GM23248 (cell line): ENCODE measurements around the gene STEAP3. TPM values are rescaled to one million over a fixed set of nuclear protein-coding genes. Genes with fewer than 3 reads are reported as not detected.

Experiments used
- DNase-seq: peaks from one replicate; pipeline ENCODE4 v3.0.0-alpha.2; 2015
- H2AFZ ChIP-seq: fragments of 200-600 bp; sonication (generic); 2 replicates; pipeline ENCODE4 v1.6.1; 2016; ENCODE audit warnings: antibody characterized with exemption
- H3F3A ChIP-seq: fragments of 200-600 bp; sonication (generic); 2 replicates; pipeline ENCODE4 v1.6.1; 2016; ENCODE audit warnings: mild to moderate bottlenecking, antibody characterized with exemption, mixed run types; ENCODE audit not compliant: insufficient read depth
- H3K27ac ChIP-seq: fragments of 200-600 bp; sonication (generic); 2 replicates; pipeline ENCODE4 v1.5.1; 2016; ENCODE audit warnings: mild to moderate bottlenecking
- H3K27me3 ChIP-seq: fragments of 200-600 bp; sonication (generic); replicated peaks from 2 replicates; pipeline ENCODE4 v1.6.1; 2016; ENCODE audit warnings: mild to moderate bottlenecking; ENCODE audit not compliant: insufficient read depth
- H3K36me3 ChIP-seq: fragments of 200-600 bp; sonication (generic); 2 replicates; pipeline ENCODE4 v1.6.1; 2016; ENCODE audit warnings: low read depth, mild to moderate bottlenecking
- H3K4me1 ChIP-seq: fragments of 200-600 bp; sonication (generic); 2 replicates; pipeline ENCODE4 v1.6.1; 2016; ENCODE audit warnings: mild to moderate bottlenecking; ENCODE audit not compliant: insufficient read depth
- H3K4me2 ChIP-seq: fragments of 200-600 bp; sonication (generic); one replicate; pipeline ENCODE4 v1.6.1; 2016; ENCODE audit warnings: mild to moderate bottlenecking; ENCODE audit not compliant: unreplicated experiment
- H3K4me3 ChIP-seq: fragments of 200-600 bp; sonication (generic); 2 replicates; pipeline ENCODE4 v1.5.1; 2016; ENCODE audit warnings: mild to moderate bottlenecking
- H3K79me2 ChIP-seq: fragments of 200-600 bp; sonication (generic); 2 replicates; pipeline ENCODE4 v1.6.1; 2016; ENCODE audit warnings: mild to moderate bottlenecking; ENCODE audit not compliant: insufficient read depth
- H3K9ac ChIP-seq: fragments of 200-600 bp; sonication (generic); 2 replicates; pipeline ENCODE4 v1.6.1; 2016; ENCODE audit warnings: mild to moderate bottlenecking
- H3K9me2 ChIP-seq: fragments of 200-600 bp; sonication (generic); 2 replicates; pipeline ENCODE4 v1.6.1; 2016; ENCODE audit warnings: mixed run types, mild to moderate bottlenecking, moderate library complexity; ENCODE audit not compliant: insufficient read depth
- H3K9me3 ChIP-seq: fragments of 200-600 bp; sonication (generic); one replicate; pipeline ENCODE4 v1.6.1; 2017; ENCODE audit warnings: low read depth
- H4K20me1 ChIP-seq: fragments of 200-600 bp; sonication (generic); 2 replicates; pipeline ENCODE4 v1.6.0; 2016; ENCODE audit not compliant: insufficient read depth
- EZH2 ChIP-seq: fragments of 200-600 bp; sonication (generic); IDR thresholded peaks from 2 replicates; pipeline ENCODE4 v1.6.1; 2018; ENCODE audit warnings: antibody characterized with exemption, mild to moderate bottlenecking; ENCODE audit not compliant: insufficient read depth, poor library complexity, severe bottlenecking
- EZH2phosphoT487 ChIP-seq: fragments of 200-600 bp; sonication (generic); IDR thresholded peaks from 2 replicates; pipeline ENCODE4 v1.6.1; 2018; ENCODE audit warnings: antibody characterized with exemption, moderate library complexity, mild to moderate bottlenecking, low read depth; ENCODE audit not compliant: insufficient read depth
- WGBS, 2 experiments: methylation state at CpG; one replicate each; pipeline ENCODE4 v1.1.6; 2015 to 2017; ENCODE audit warnings: low lambda C conversion rate in 2 of 2, low coverage in 1 of 2; ENCODE audit errors: missing lambda C conversion rate in 2 of 2; 5-methylcytosine and 5-hydroxymethylcytosine counted together
- in situ Hi-C: fragments of 300-500 bp; cut with MboI; formaldehyde crosslinking; loops from 2 replicates; pipeline ENCODE4 v1.15.0; 2020
- polyA plus RNA-seq: library from polyadenylated mRNA; unstranded; fragments of >200 nt; fragmentation: Nextera tagmentation; extraction: Ambion mirVana; gene quantifications from 2 replicates; pipeline ENCODE4 v1.2.1, GENCODE V29; 2016
- total RNA-seq: library from RNA; depleted of rRNA; stranded (reverse); fragments of >200 nt; shearing (Covaris generic); gene quantifications from 2 replicates; pipeline ENCODE4 v1.2.3, GENCODE V29; 2014

STEAP3 gene
- total and polyA plus RNA-seq, 2 experiments from 2014 or later: 29.5 to 31.3 TPM

DNA sequence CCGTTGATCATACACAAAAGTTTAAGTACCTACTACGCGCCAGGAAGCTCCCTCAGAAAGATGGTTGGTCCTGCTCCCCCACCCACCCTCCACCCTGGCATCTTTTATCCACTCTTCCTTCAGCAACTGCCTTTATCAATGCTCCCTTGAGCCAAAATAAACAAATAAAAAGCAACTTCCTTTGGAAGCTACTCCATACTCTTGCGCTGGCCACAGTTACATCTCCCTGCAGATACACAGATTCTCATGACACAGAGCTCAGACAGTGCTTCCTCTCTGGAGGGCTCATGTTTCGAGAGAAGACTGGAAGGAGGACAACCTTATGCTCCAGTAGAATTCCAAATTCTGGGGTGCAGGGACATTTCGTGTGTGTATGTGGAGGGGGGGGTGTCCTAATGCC, 3.8 kb upstream of the STEAP3 start:
- H3K9ac ChIP-seq: no peak overlapping the region
- in situ Hi-C loops: no loop called here
- H4K20me1 ChIP-seq: no peaks in the 10 kb centered on the region
- H2AFZ ChIP-seq: no peak overlapping the region
- H3K4me2 ChIP-seq: no peak overlapping the region
- H3K79me2 ChIP-seq: 0 out of 2 replicates have a peak, but pooled peaks cover 2% of the 10 kb centered on the region
- H3F3A ChIP-seq: no peaks in the 10 kb centered on the region
- no peak for DNase-seq
- 52 to 53% methylated on average over 6 of the region's 6 CpGs for WGBS, 2 experiments
- H3K36me3 ChIP-seq: no peaks in the 10 kb centered on the region
- H3K9me3 ChIP-seq: no peaks in the 10 kb centered on the region
- no peak overlapping the region for H3K4me3 ChIP-seq
- TF ChIP-seq EZH2phosphoT487 (no peak), EZH2 (no peak)
- no peaks in the 10 kb centered on the region for H3K9me2 ChIP-seq
- no peaks in the 10 kb centered on the region for H3K4me1 ChIP-seq
- no peak overlapping the region for H3K27ac ChIP-seq
- H3K27me3 ChIP-seq: no peaks in the 10 kb centered on the region

DNA sequence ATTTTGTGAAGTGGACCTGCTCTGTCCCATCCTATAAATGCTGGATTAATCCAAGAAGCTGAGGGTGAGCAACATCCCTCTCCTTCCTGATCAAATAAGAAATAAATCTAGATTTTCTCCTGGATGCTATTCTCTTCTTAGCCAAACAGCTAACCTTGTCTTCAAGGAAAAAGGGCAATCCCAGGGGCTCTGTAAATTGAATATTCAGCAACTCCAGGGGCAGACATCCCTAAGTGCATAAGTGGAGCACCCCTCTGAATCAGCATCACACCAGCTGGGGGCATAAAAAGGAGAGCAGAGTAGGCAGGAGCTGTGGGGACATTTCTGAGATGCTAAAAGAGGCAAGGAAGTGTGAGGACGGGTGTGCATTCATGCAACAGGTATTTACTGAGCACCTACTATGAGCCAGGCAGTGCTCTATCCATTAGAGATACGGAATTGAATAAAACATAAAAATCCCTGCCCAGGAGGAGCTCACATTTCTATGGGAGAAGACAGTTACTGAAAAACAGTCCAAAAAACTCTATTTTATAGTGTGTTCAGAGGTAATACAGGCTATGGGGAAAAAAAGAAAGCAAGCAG, 2.8 kb upstream of the STEAP3 start:
- Histone ChIP-seq H3K79me2 (0 out of 2 replicates have a peak, but pooled peaks cover 8% of the 10 kb centered on the region), H3K9me2 (no peaks in the 10 kb centered on the region), H3F3A (no peaks in the 10 kb centered on the region), H3K4me1 (no peaks in the 10 kb centered on the region), H3K27me3 (no peaks in the 10 kb centered on the region), H3K4me2 (no peak overlapping the region), H3K36me3 (no peaks in the 10 kb centered on the region), H3K27ac (no peak overlapping the region), H3K9ac (no peak overlapping the region), H3K9me3 (no peaks in the 10 kb centered on the region), H2AFZ (no peak overlapping the region), H4K20me1 (no peaks in the 10 kb centered on the region), H3K4me3 (no peak overlapping the region)
- in situ Hi-C loops: no loop called here
- TF ChIP-seq EZH2: no peak
- no peak for DNase-seq
- 83 to 85% methylated on average over 2 of the region's 2 CpGs for WGBS, 2 experiments

DNA sequence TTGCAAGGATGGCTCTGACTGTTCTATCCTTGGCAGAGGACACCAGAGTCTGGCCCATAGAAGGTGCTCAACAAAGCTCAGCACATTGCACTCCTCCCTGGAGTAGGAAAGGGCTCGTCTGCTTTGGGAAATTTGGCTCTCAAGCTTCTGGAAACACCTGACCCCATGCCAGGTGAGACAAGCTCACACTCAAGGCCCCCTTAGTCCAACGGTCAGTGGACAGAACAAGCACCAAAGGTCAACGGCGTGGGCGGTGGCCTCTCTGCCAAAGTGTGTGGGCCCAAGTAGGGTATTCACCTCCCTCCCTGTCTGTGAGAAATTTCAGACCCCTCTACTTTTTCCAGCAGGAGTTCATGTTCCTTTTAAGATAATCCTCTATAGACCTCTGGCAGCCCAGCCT, 2.0 kb upstream of the STEAP3 start:
- Histone ChIP-seq H3F3A (no peaks in the 10 kb centered on the region), H3K9me3 (no peaks in the 10 kb centered on the region), H4K20me1 (no peaks in the 10 kb centered on the region), H3K36me3 (no peaks in the 10 kb centered on the region), H3K4me2 (no peak overlapping the region), H3K27ac (no peak overlapping the region), H3K4me1 (no peaks in the 10 kb centered on the region), H3K9me2 (no peaks in the 10 kb centered on the region), H3K27me3 (no peaks in the 10 kb centered on the region), H3K4me3 (no peak overlapping the region), H3K9ac (no peak overlapping the region), H3K79me2 (0 out of 2 replicates have a peak, but pooled peaks cover 8% of the 10 kb centered on the region), H2AFZ (no peak overlapping the region)
- WGBS, 2 experiments: 68 to 70% methylated on average over 5 of the region's 5 CpGs
- in situ Hi-C loops: no loop called here
- TF ChIP-seq EZH2phosphoT487 (no peak), EZH2 (no peak)
- no peak for DNase-seq

GRCh38 chr2:119222213-119222612, 1.4 kb upstream of the STEAP3 start:
- no peaks in the 10 kb centered on the region for H3K9me2 ChIP-seq
- no peaks in the 10 kb centered on the region for H3K4me1 ChIP-seq
- no peak overlapping the region for H3K4me3 ChIP-seq
- no peaks in the 10 kb centered on the region for H3K9me3 ChIP-seq
- H2AFZ ChIP-seq: no peak overlapping the region
- in situ Hi-C loops: no loop called here
- DNase-seq: no peak
- H3K27me3 ChIP-seq: no peaks in the 10 kb centered on the region
- H3K4me2 ChIP-seq: no peak overlapping the region
- TF ChIP-seq EZH2phosphoT487: no peak
- no peak for TF ChIP-seq EZH2
- no peaks in the 10 kb centered on the region for H4K20me1 ChIP-seq
- H3K79me2 ChIP-seq: 0 out of 2 replicates have a peak, but pooled peaks cover 8% of the 10 kb centered on the region
- no peak overlapping the region for H3K27ac ChIP-seq
- H3K9ac ChIP-seq: no peak overlapping the region
- H3F3A ChIP-seq: no peaks in the 10 kb centered on the region
- no peaks in the 10 kb centered on the region for H3K36me3 ChIP-seq
- 76 to 84% methylated on average over 2 of the region's 2 CpGs for WGBS, 2 experiments
